Measurements from ENCODE around the gene RGS10. TPM values are rescaled to one million over a fixed set of nuclear protein-coding genes. Genes with fewer than 3 reads are reported as not detected.

RGS10 gene
- total and polyA plus RNA-seq, 10 of the 15 experiments (the other 5 are each of a cell fraction or from before 2014, with no cell fraction given) = 72.8 to 193 (median 127) TPM

GRCh38 chr10:119462773-119463172 lies 79.7 kb downstream of the RGS10 start:
- Histone ChIP-seq H3K4me3 (no peak overlapping the region), H3K4me2 (ENCODE audit: control insufficient read depth, insufficient read depth) (no peak overlapping the region), H3K79me2 (ENCODE audit: control insufficient read depth, insufficient read depth, low read length) (no peaks in the 10 kb centered on the region), H3K9me3 (replicated peaks; ENCODE audit: control insufficient read depth, insufficient read depth, low read length) (no peaks in the 10 kb centered on the region; the same call in 2 of the 3 replicates), H3K27me3 (replicated peaks in 1 of 2; ENCODE audit: control insufficient read depth in 2 of 2, insufficient read depth in 2 of 2, low read length in 1 of 2) (no peaks in the 10 kb centered on the region), H2AFZ (ENCODE audit: control insufficient read depth, low read depth, low read length) (no peak overlapping the region), H3K4me1 (ENCODE audit: control insufficient read depth, insufficient read depth, low read length) (peaks cover 21% of the 10 kb centered on the region), H3K36me3 (ENCODE audit: control insufficient read depth in 2 of 2, insufficient read depth in 2 of 2, low read length in 1 of 2) (no peaks in the 10 kb centered on the region), H3K9ac (ENCODE audit: control insufficient read depth, insufficient read depth, low read length) (no peak overlapping the region), H4K20me1 (ENCODE audit: control insufficient read depth, insufficient read depth) (no peaks in the 10 kb centered on the region), H3K27ac (ENCODE audit: control insufficient read depth, insufficient read depth) (no peak overlapping the region)
- no peak for DNase-seq (ENCODE audit: low read depth, low spot score)
- in situ Hi-C loops (cut with MboI) (no loop called here), intact Hi-C loops (cut with micrococcal nuclease; ENCODE audit: unreplicated experiment) (no loop called here)
- no TSS peak for BruUV-seq (replicated peaks)
- CTCF ChIA-PET = interaction anchor here (2.0 kb wide), 1 partner anchor 26 kb away, joined by 4 read pairs; no protein-coding TSS in a partner anchor
- TF ChIP-seq ZNF217 (IDR thresholded peaks at IDR 0.05) (no peak), ZBED1 (IDR thresholded peaks at IDR 0.05; ENCODE audit: borderline replicate concordance) (no peak), USF2 (IDR thresholded peaks at IDR 0.05; ENCODE audit: borderline replicate concordance, low read depth, low read length) (no peak), SMAD1 (IDR thresholded peaks at IDR 0.05; ENCODE audit: low read depth, partially characterized antibody) (no peak), RAD21 (IDR thresholded peaks at IDR 0.05; ENCODE audit: insufficient read depth, low read depth, low read length) (no peak), JUND (IDR thresholded peaks at IDR 0.05; ENCODE audit: low read depth, low read length) (no peak), PAX5 (IDR thresholded peaks at IDR 0.05; ENCODE audit: borderline replicate concordance, low read depth, low read length) (no peak), JUNB (IDR thresholded peaks at IDR 0.05) (no peak), ELK1 (IDR thresholded peaks at IDR 0.05; ENCODE audit: low read depth, low read length) (no peak), SMARCA5 (IDR thresholded peaks at IDR 0.05) (no peak), TCF7 (IDR thresholded peaks at IDR 0.05; ENCODE audit: borderline replicate concordance) (no peak), RELA (IDR thresholded peaks at IDR 0.05; ENCODE audit: borderline replicate concordance, partially characterized antibody) (no peak), RBBP5 (conservative IDR thresholded peaks at IDR 0.05) (no peak), CUX1 (IDR thresholded peaks at IDR 0.05; ENCODE audit: insufficient replicate concordance, low read depth, low read length) (no peak), TAF1 (IDR thresholded peaks at IDR 0.05; ENCODE audit: borderline replicate concordance, low read depth, low read length) (no peak), ETV6 (conservative IDR thresholded peaks at IDR 0.05 in 1 of 2, IDR thresholded peaks at IDR 0.05 in 1 of 2; ENCODE audit: borderline replicate concordance in 1 of 2, low read depth in 1 of 2) (no peak), SRF (IDR thresholded peaks at IDR 0.05; ENCODE audit: low read depth in 2 of 2, low read length in 2 of 2) (no peak)
- POLR2A ChIA-PET = no interaction called here
- RAD21 ChIA-PET (ENCODE audit: unreplicated experiment) = no interaction called here
- ATAC-seq = no peak
- SMC1A ChIA-PET (ENCODE audit: uncharacterized antibody, unreplicated experiment) = no interaction called here
- no peak for FAIRE-seq
- WGBS (ENCODE audit: insufficient coverage, insufficient replicate concordance, low lambda C conversion rate, missing lambda C conversion rate) = 58% methylated on average over 4 of the region's 4 CpGs
